Naive thymus-derived CD4-positive, alpha-beta T cell (primary cell): Measurements from ENCODE around the gene SDSL. TPM values are rescaled to one million over a fixed set of nuclear protein-coding genes. Genes with fewer than 3 reads are reported as not detected.

Experiments
- ATAC-seq: fragments of 150-1000 bp; cut with Tn5 transposase; 2 replicates; pipeline ENCODE4 v1.10.0; 2021; ENCODE audit warnings: mild to moderate bottlenecking, moderate library complexity
- CTCF ChIA-PET: fragments of 350-600 bp; sonication (Branson Sonifier 250); formaldehyde crosslinking; loops from one replicate; lab custom pipeline; 2021; ENCODE audit warnings: antibody characterized with exemption; lab: Charles Lee
- POLR2A ChIA-PET: fragments of 350-600 bp; sonication (Branson Sonifier 250); formaldehyde crosslinking; loops from one replicate; lab custom pipeline; 2021; ENCODE audit warnings: antibody characterized with exemption, inconsistent platforms; lab: Charles Lee
- DNase-seq, 9 donors: peaks; one replicate each; pipeline versions ENCODE4 v3.0.0 to v3.0.0-alpha.2; 2020 to 2022; ENCODE audit warnings: mixed read lengths in 1 of 9
- H3K27ac ChIP-seq: one replicate; pipeline ENCODE4 v1.7.0; 2013; ENCODE audit warnings: mild to moderate bottlenecking, low read depth, low read length, moderate library complexity
- H3K27me3 ChIP-seq, 2 donors: one replicate each; pipeline ENCODE4 v1.7.0; 2013; ENCODE audit warnings: low read length in 2 of 2, mild to moderate bottlenecking in 2 of 2, moderate library complexity in 2 of 2; ENCODE audit not compliant: control insufficient read depth in 2 of 2, insufficient read depth in 2 of 2
- H3K36me3 ChIP-seq, 3 experiments: 1 replicate in 2 of 3; 2 replicates in 1 of 3; pipeline ENCODE4 v1.7.0; 2013; ENCODE audit warnings: low read length in 3 of 3, mild to moderate bottlenecking in 3 of 3, moderate library complexity in 1 of 3; ENCODE audit not compliant: insufficient read depth in 3 of 3, control insufficient read depth in 2 of 3
- H3K4me1 ChIP-seq, 2 donors: one replicate each; pipeline ENCODE4 v1.7.0; 2013; ENCODE audit warnings: low read length in 2 of 2, mild to moderate bottlenecking in 2 of 2, moderate library complexity in 1 of 2; ENCODE audit not compliant: control insufficient read depth in 2 of 2, insufficient read depth in 2 of 2
- H3K4me3 ChIP-seq: 2 replicates; pipeline ENCODE4 v1.7.0; 2013; ENCODE audit warnings: mild to moderate bottlenecking, low read length
- H3K9me3 ChIP-seq, 3 experiments: 1 replicate in 2 of 3; 2 replicates in 1 of 3; pipeline ENCODE4 v1.7.0; 2013; ENCODE audit warnings: low read length in 3 of 3; ENCODE audit not compliant: control insufficient read depth in 2 of 3
- H3K27ac Mint-ChIP-seq, 9 donors: one replicate each; pipeline ENCODE4 v1.8.0; 2020 to 2022; ENCODE audit warnings: mixed read lengths in 9 of 9, mild to moderate bottlenecking in 8 of 9, moderate library complexity in 5 of 9, inconsistent platforms in 2 of 9
- H3K27me3 Mint-ChIP-seq, 5 donors: one replicate each; pipeline ENCODE4 v1.8.0; 2021 to 2022; ENCODE audit warnings: mixed read lengths in 5 of 5, mild to moderate bottlenecking in 1 of 5
- H3K36me3 Mint-ChIP-seq, 5 donors: one replicate each; pipeline ENCODE4 v1.8.0; 2020 to 2022; ENCODE audit warnings: mixed read lengths in 5 of 5, mild to moderate bottlenecking in 3 of 5, inconsistent platforms in 1 of 5
- H3K4me1 Mint-ChIP-seq, 7 donors: one replicate each; pipeline ENCODE4 v1.8.0; 2020 to 2022; ENCODE audit warnings: mixed read lengths in 7 of 7, mild to moderate bottlenecking in 3 of 7, inconsistent platforms in 1 of 7
- H3K4me3 Mint-ChIP-seq, 10 donors: one replicate each; pipeline ENCODE4 v1.8.0; 2020 to 2022; ENCODE audit warnings: mild to moderate bottlenecking in 10 of 10, mixed read lengths in 10 of 10, moderate library complexity in 6 of 10, inconsistent platforms in 2 of 10
- H3K9me3 Mint-ChIP-seq, 11 donors: one replicate each; pipeline ENCODE4 v1.8.0; 2020 to 2022; ENCODE audit warnings: mixed read lengths in 11 of 11, mild to moderate bottlenecking in 4 of 11, inconsistent platforms in 1 of 11, moderate library complexity in 1 of 11
- intact Hi-C, 2 donors: fragments of 100-400 bp; cut with micrococcal nuclease; formaldehyde crosslinking; loops; one replicate each; pipeline ENCODE4 v1.15.1; 2023
- polyA plus RNA-seq, 2 donors: library from polyadenylated mRNA; unstranded; fragments of 300-500 nt; fragmentation: Illumina TruSeq; gene quantifications; one replicate each; pipeline ENCODE4 v1.2.3, GENCODE V29; 2021
- total RNA-seq, 6 experiments: library from RNA in 5 of 6; stranded (reverse) in 5 of 6; gene quantifications; 1 replicate in 5 of 6; 2 replicates in 1 of 6; pipeline ENCODE4 v1.2.3 and lab custom pipeline; 2021 to 2026

The SDSL gene
- total and polyA plus RNA-seq, 7 experiments from 2014 or later: 0.46 to 2.5 (median 1.7) TPM; not detected in 3

DNA sequence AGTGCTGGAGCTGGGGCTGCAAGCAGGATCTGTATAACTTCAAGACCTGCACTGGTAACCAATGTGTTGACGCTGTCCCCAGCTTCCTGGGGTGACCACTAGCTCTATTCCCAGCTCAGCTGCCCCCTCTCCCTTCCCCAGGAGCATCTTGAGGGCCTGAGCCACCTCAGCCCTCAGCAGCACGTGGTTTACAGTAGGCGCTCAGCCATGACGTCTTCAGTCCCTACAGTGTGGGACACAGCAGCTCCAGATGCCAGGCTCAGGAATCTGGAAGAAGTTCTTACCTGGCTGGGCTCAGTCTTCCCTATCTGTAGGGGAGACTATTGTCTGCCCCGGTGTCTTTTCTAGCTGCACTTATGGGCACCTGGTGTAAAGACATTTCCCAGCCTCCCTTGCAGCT, 27.1 kb upstream of the SDSL start:
- no peak overlapping the region for H3K27ac Mint-ChIP-seq
- intact Hi-C loops: no loop called here

DNA sequence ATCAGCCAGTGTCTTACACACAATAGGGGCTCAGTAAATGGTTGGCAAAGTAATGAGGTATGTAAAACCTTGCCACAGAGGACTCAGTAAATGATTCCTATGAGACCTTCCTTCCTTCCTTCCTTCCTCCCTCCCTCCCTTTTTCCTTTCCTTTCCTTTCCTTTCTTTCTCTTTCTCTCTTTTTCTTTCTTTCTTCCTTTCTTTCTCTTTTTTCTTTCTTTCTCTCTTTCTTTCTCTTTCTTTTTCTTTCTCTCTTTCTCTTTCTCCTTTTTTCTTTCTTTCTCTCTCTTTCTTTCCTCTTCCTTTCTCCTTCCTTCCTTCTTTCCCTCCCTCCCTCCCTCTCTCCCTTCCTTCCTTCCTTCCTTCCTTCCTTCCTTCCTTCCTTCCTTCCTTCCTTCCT, 26.0 kb upstream of the SDSL start:
- no peak overlapping the region for H3K27ac Mint-ChIP-seq
- DNase-seq (no peak), ATAC-seq (no peak)
- no peak overlapping the region for H3K4me3 ChIP-seq
- H3K27ac ChIP-seq: no peak overlapping the region
- peaks cover 0 to under 1% (median 0%) of the 10 kb centered on the region in 3 experiments for H3K36me3 ChIP-seq
- CTCF ChIA-PET: interaction anchor here (0.7 kb wide), 1 partner anchor 1633 kb away, joined by 3 read pairs; no protein-coding TSS in a partner anchor
- intact Hi-C loops: no loop called here
- H3K4me1 ChIP-seq: no peaks in the 10 kb centered on the region
- peaks cover 0 to 2% (median 0%) of the 10 kb centered on the region in 11 donors for H3K9me3 Mint-ChIP-seq
- H3K27me3 ChIP-seq: no peaks in the 10 kb centered on the region
- H3K9me3 ChIP-seq: no peaks in the 10 kb centered on the region
- H3K27me3 Mint-ChIP-seq: peaks cover 0 to 6% (median 0%) of the 10 kb centered on the region in 5 donors
- POLR2A ChIA-PET: no interaction called here
- H3K4me1 Mint-ChIP-seq: no peaks in the 10 kb centered on the region
- peaks cover 0 to 5% (median 0%) of the 10 kb centered on the region in 5 donors for H3K36me3 Mint-ChIP-seq
- no peak overlapping the region for H3K4me3 Mint-ChIP-seq

More for the DNA sequence above, 27.1 kb upstream of the SDSL start:
- no peaks in the 10 kb centered on the region for H3K27me3 ChIP-seq
- ATAC-seq (no peak), DNase-seq (no peak)
- no peak overlapping the region for H3K27ac ChIP-seq
- peaks cover 0 to 12% (median 0%) of the 10 kb centered on the region in 3 experiments for H3K36me3 ChIP-seq
- H3K4me1 ChIP-seq: no peaks in the 10 kb centered on the region
- H3K27me3 Mint-ChIP-seq: peaks cover 0 to under 1% (median 0%) of the 10 kb centered on the region in 5 donors
- H3K4me1 Mint-ChIP-seq: no peaks in the 10 kb centered on the region
- ChIA-PET POLR2A (no interaction called here), CTCF (interaction anchor here (0.6 kb wide), 1 partner anchor 198 kb away, joined by 3 read pairs; no protein-coding TSS in a partner anchor)
- peaks cover 0 to 5% (median 0%) of the 10 kb centered on the region in 5 donors for H3K36me3 Mint-ChIP-seq
- H3K9me3 ChIP-seq: no peaks in the 10 kb centered on the region
- H3K4me3 Mint-ChIP-seq: no peak overlapping the region
- H3K4me3 ChIP-seq: no peak overlapping the region
- H3K9me3 Mint-ChIP-seq: peaks cover 0 to 2% (median 0%) of the 10 kb centered on the region in 11 donors

DNA sequence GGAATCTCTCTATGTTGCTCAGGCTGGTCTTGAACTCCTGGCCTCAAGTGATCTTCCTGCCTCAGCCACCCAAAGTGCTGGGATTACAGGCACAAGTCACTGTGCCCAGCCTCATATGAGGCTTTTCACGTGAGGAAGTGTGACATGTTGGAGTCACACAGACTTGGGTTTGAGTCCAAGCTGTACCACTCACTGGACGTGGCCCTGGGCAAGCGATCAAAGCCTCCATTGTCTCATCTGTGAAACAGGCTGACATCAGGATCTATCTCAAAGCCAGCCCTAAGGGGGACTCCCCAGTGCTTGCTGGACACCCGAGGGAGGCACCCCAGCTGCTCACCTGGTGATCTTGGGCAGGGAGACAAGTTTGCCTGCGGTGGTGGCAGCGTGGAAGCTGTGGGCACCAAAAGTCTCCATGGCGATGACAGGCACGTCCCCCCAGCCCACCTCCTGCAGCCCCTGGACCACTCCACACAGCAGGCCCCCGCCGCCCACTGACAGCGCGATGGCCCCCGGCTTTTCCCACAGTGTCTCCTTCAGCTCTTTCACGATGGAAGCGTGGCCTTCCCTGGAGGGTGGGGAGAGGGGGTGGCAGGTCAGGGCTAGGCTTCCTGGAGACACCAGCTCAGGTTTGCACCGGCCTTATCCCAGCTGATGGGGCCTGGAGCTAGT, 25.2 kb upstream of the SDSL start:
- DNase-seq: no peak
- no peak overlapping the region for H3K27ac Mint-ChIP-seq
- Histone ChIP-seq H3K27ac (no peak overlapping the region), H3K36me3 (no peaks in the 10 kb centered on the region), H3K4me3 (no peak overlapping the region), H3K4me1 (no peaks in the 10 kb centered on the region), H3K9me3 (no peaks in the 10 kb centered on the region), H3K27me3 (no peaks in the 10 kb centered on the region)
- H3K9me3 Mint-ChIP-seq: peaks cover 0 to 2% (median 0%) of the 10 kb centered on the region in 11 donors
- H3K36me3 Mint-ChIP-seq: peaks cover 0 to 5% (median 0%) of the 10 kb centered on the region in 5 donors
- ChIA-PET CTCF (no interaction called here), POLR2A (no interaction called here)
- peaks cover 0 to 6% (median 0%) of the 10 kb centered on the region in 5 donors for H3K27me3 Mint-ChIP-seq
- intact Hi-C loops: no loop called here
- ATAC-seq: no peak
- H3K4me3 Mint-ChIP-seq: no peak overlapping the region
- no peaks in the 10 kb centered on the region for H3K4me1 Mint-ChIP-seq

DNA sequence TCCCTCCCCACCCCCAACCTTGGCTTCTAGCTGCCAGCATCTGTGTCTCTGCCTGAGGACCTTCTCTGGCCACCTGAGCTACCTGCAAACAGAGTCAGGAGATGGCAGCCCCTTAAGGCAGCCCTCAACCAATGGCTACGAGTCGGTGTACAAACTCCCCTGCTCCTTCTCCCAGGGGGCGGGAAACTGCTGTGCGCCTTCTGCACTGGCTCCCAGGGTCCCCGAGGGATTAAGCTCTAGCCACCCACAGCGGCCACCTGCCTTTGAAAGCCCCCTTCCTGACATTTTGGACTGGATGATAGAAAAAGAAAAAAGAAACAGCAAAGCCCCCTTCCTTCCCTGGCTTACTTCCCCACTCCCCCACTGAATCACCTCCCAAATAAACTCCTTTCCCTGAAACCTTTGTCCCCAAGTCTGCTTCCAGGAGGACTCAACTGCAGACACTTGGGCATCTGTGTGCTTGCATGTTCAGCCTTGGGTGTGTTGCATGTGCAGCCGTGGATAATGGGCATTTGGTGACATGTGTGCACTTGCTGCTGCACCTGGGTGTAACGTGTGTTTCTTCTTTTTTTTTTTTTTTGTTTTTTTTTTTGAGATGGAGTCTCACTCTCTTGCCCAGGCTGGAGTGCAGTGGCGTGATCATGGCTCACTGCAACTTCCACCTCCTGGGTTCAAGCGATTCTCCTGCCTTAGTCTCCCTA, 24.5 kb upstream of the SDSL start:
- Mint-ChIP-seq H3K36me3 (peaks cover 0 to 5% (median 0%) of the 10 kb centered on the region in 5 donors), H3K4me1 (no peaks in the 10 kb centered on the region), H3K4me3 (no peak overlapping the region), H3K27me3 (peaks cover 0 to 6% (median 0%) of the 10 kb centered on the region in 5 donors), H3K9me3 (peaks cover 0 to 2% (median 0%) of the 10 kb centered on the region in 11 donors), H3K27ac (peak overlapping the region in 1 of 9 donors; percentile 52)
- Histone ChIP-seq H3K27me3 (no peaks in the 10 kb centered on the region), H3K27ac (no peak overlapping the region), H3K36me3 (no peaks in the 10 kb centered on the region), H3K4me1 (no peaks in the 10 kb centered on the region), H3K9me3 (no peaks in the 10 kb centered on the region), H3K4me3 (no peak overlapping the region)
- ChIA-PET POLR2A (no interaction called here), CTCF (no interaction called here)
- DNase-seq (no peak), ATAC-seq (no peak)
- intact Hi-C loops: no loop called here

DNA sequence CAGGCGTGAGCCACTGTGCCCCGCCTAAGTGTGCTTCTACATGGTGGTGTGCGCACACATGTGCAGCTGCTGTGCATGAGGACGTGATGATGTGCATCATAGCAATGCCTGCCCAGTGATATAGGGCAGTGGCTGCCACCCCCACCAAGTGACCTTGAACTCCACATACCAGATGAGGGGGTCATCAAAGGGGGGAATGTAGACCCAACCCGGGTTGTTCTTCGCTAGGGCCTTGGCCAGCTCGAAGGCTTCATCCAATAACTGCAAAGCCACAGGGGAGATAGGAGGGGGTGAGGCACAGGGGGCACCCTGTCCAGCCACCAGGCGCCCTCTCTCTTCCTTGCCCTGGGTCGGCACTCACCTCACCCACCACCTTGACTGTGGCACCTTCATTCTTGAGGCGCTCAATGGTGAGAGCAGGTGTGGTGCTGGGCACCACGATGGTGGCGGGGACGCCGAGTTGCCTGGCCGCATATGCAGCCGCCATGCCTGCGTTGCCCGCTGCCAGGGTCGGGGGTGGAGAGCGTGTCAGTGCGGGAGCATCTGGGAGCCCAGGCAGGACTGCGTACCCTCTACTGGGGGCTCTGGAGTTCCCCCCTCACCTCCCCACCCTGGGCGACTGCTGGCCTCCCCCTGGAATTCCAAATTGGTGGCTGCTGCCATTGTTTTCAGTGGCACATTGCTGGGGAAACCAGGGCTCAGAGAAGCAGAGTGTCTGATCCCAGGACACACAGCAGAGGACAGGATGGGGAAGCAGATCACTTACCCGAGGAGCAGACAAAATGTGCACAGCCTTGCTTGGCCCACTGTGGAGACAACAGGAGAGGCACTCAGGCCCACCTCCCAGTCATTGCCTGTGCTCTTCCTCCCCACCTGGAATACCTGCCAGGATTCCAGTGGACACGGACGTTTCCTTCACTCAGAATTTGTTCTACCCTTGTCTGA, 23.6 kb upstream of the SDSL start:
- Histone ChIP-seq H3K9me3 (no peaks in the 10 kb centered on the region), H3K27me3 (no peaks in the 10 kb centered on the region), H3K4me1 (no peaks in the 10 kb centered on the region), H3K4me3 (no peak overlapping the region), H3K36me3 (no peaks in the 10 kb centered on the region), H3K27ac (no peak overlapping the region)
- intact Hi-C loops: no loop called here
- peaks cover 0 to 2% (median 0%) of the 10 kb centered on the region in 11 donors for H3K9me3 Mint-ChIP-seq
- H3K27ac Mint-ChIP-seq: no peak overlapping the region
- ChIA-PET POLR2A (no interaction called here), CTCF (no interaction called here)
- H3K27me3 Mint-ChIP-seq: peaks cover 0 to 6% (median 0%) of the 10 kb centered on the region in 5 donors
- no peaks in the 10 kb centered on the region for H3K4me1 Mint-ChIP-seq
- H3K4me3 Mint-ChIP-seq: no peak overlapping the region
- DNase-seq (no peak), ATAC-seq (no peak)
- H3K36me3 Mint-ChIP-seq: peaks cover 0 to 1% (median 0%) of the 10 kb centered on the region in 5 donors

DNA sequence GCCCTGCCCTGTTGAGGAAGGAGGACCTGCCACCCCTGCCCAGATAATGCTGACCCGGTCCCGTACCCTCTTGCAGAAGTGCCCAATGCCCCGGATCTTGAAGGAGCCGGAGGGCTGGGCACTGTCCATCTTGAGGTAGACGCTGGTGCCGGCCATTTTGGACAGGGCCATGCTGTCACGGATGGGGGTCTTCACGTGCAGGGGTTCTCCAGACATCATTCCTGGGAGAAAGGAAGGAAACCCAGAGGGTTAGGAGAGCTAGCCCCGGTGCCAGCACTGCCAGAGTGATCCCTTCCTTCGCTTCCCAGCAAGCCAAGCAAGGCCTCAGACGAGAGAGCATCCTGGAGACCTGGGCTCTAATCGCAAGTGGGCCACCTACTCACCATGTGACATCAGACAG, 22.7 kb upstream of the SDSL start:
- ChIA-PET CTCF (no interaction called here), POLR2A (no interaction called here)
- Histone ChIP-seq H3K27me3 (no peaks in the 10 kb centered on the region), H3K27ac (no peak overlapping the region), H3K4me1 (no peaks in the 10 kb centered on the region), H3K9me3 (no peaks in the 10 kb centered on the region), H3K36me3 (no peaks in the 10 kb centered on the region), H3K4me3 (no peak overlapping the region)
- H3K4me1 Mint-ChIP-seq: peaks cover 0 to 6% (median 0%) of the 10 kb centered on the region in 7 donors
- peaks cover 0 to 2% (median 0%) of the 10 kb centered on the region in 11 donors for H3K9me3 Mint-ChIP-seq
- peaks cover 0 to 13% (median 5%) of the 10 kb centered on the region in 5 donors for H3K27me3 Mint-ChIP-seq
- intact Hi-C loops: no loop called here
- no peak overlapping the region for H3K27ac Mint-ChIP-seq
- peaks cover 0 to 4% (median 0%) of the 10 kb centered on the region in 5 donors for H3K36me3 Mint-ChIP-seq
- ATAC-seq: no peak
- no peak overlapping the region for H3K4me3 Mint-ChIP-seq
- DNase-seq: no peak
